CD14-positive monocyte (primary cell): ENCODE results near the gene NUBPL. TPM values are rescaled to one million over a fixed set of nuclear protein-coding genes. Genes with fewer than 3 reads are reported as not detected.
"Not testable (repeated sequence)": the region's sequence is repeated elsewhere in the genome, so short reads cannot be mapped to it uniquely, and the experiment has no call there.

Experiments used
- DNase-seq, 3 donors: peaks; one replicate each; pipeline ENCODE4 v3.0.0-alpha.2; 2011 to 2022
- H2AFZ ChIP-seq: 2 replicates; pipeline ENCODE4 v1.6.0; 2012; ENCODE audit warnings: mild to moderate bottlenecking, low read depth, low read length, inconsistent platforms; ENCODE audit not compliant: insufficient read depth, poor library complexity, severe bottlenecking
- H3K27ac ChIP-seq, 2 donors: 1 replicate in 1 of 2; 2 replicates in 1 of 2; pipeline ENCODE4 v1.5.1; 2012 to 2013; ENCODE audit warnings: low read length in 2 of 2, control low read depth in 1 of 2, inconsistent platforms in 1 of 2, low read depth in 1 of 2, mild to moderate bottlenecking in 1 of 2
- H3K27me3 ChIP-seq, 2 donors: one replicate each; pipeline versions ENCODE4 v1.6.0 to v1.6.1; 2011 to 2013; ENCODE audit warnings: low read length in 2 of 2; ENCODE audit not compliant: control insufficient read depth in 2 of 2, insufficient read depth in 2 of 2
- H3K36me3 ChIP-seq, 2 donors: replicated peaks in 1 of 2; 1 replicate in 1 of 2; 2 replicates in 1 of 2; pipeline versions ENCODE4 v1.5.1 to v1.6.1; 2012 to 2013; ENCODE audit warnings: low read length in 2 of 2, control low read depth in 1 of 2, inconsistent platforms in 1 of 2, mild to moderate bottlenecking in 1 of 2; ENCODE audit not compliant: insufficient read depth in 2 of 2, control insufficient read depth in 1 of 2
- H3K4me1 ChIP-seq, 2 donors: 1 replicate in 1 of 2; 2 replicates in 1 of 2; pipeline versions ENCODE4 v1.5.1 to v1.6.1; 2012 to 2013; ENCODE audit warnings: low read length in 2 of 2, control low read depth in 1 of 2, inconsistent platforms in 1 of 2, mild to moderate bottlenecking in 1 of 2, moderate library complexity in 1 of 2; ENCODE audit not compliant: insufficient read depth in 2 of 2, control insufficient read depth in 1 of 2
- H3K4me2 ChIP-seq: replicated peaks from 2 replicates; pipeline ENCODE3; 2012; ENCODE audit warnings: low read length, moderate library complexity, mild to moderate bottlenecking; ENCODE audit not compliant: poor library complexity, severe bottlenecking; ENCODE audit errors: extremely low read depth
- H3K4me3 ChIP-seq, 3 experiments: fragments of 200-600 bp in 1 of 3; sonication (generic) in 1 of 3; replicated peaks in 1 of 3; 1 replicate in 2 of 3; 2 replicates in 1 of 3; pipeline ENCODE4 v1.5.1; 2011 to 2013; ENCODE audit warnings: low read length in 3 of 3, mild to moderate bottlenecking in 3 of 3, control low read depth in 2 of 3, low read depth in 2 of 3, inconsistent platforms in 1 of 3, moderate library complexity in 1 of 3
- H3K79me2 ChIP-seq: 2 replicates; pipeline ENCODE4 v1.6.0; 2012; ENCODE audit warnings: mild to moderate bottlenecking, control low read depth, inconsistent platforms, low read length, moderate library complexity; ENCODE audit not compliant: insufficient read depth
- H3K9ac ChIP-seq: 2 replicates; pipeline ENCODE4 v1.6.0; 2017; ENCODE audit warnings: low read length, mild to moderate bottlenecking; ENCODE audit not compliant: insufficient read depth, poor library complexity, severe bottlenecking
- H3K9me3 ChIP-seq, 2 donors: replicated peaks in 1 of 2; 1 replicate in 1 of 2; 2 replicates in 1 of 2; pipeline versions ENCODE4 v1.5.1 to v1.6.1; 2012 to 2013; ENCODE audit warnings: low read length in 2 of 2, control low read depth in 1 of 2; ENCODE audit not compliant: control insufficient read depth in 1 of 2, insufficient read depth in 1 of 2
- H4K20me1 ChIP-seq: 2 replicates; pipeline ENCODE4 v1.6.0; 2012; ENCODE audit warnings: mild to moderate bottlenecking, low read length, control low read depth, moderate library complexity; ENCODE audit not compliant: insufficient read depth
- H3K27ac Mint-ChIP-seq, 7 donors: one replicate each; pipeline ENCODE4 v1.8.0; 2020; ENCODE audit warnings: mild to moderate bottlenecking in 7 of 7, mixed read lengths in 7 of 7, moderate library complexity in 6 of 7, inconsistent platforms in 2 of 7
- H3K27me3 Mint-ChIP-seq, 3 donors: one replicate each; pipeline ENCODE4 v1.8.0; 2021 to 2022; ENCODE audit warnings: low read depth in 3 of 3, mild to moderate bottlenecking in 3 of 3, mixed read lengths in 3 of 3, moderate library complexity in 3 of 3, inconsistent platforms in 1 of 3
- H3K36me3 Mint-ChIP-seq, 2 donors: one replicate each; pipeline ENCODE4 v1.8.0; 2020; ENCODE audit warnings: mixed read lengths in 2 of 2, inconsistent platforms in 1 of 2, mild to moderate bottlenecking in 1 of 2
- H3K4me1 Mint-ChIP-seq: one replicate; pipeline ENCODE4 v1.8.0; 2020; ENCODE audit warnings: mild to moderate bottlenecking, mixed read lengths
- H3K4me3 Mint-ChIP-seq, 2 donors: one replicate each; pipeline ENCODE4 v1.8.0; 2020; ENCODE audit warnings: mild to moderate bottlenecking in 2 of 2, mixed read lengths in 2 of 2, moderate library complexity in 1 of 2
- H3K9me3 Mint-ChIP-seq, 7 donors: one replicate each; pipeline ENCODE4 v1.8.0; 2020 to 2022; ENCODE audit warnings: mixed read lengths in 7 of 7, mild to moderate bottlenecking in 6 of 7, moderate library complexity in 6 of 7, inconsistent platforms in 2 of 7
- WGBS: methylation state at CpG from one replicate; pipeline ENCODE4 v1.1.5; 2013; ENCODE audit warnings: missing lambda C conversion rate; ENCODE audit not compliant: insufficient coverage; 5-methylcytosine and 5-hydroxymethylcytosine counted together
- intact Hi-C, 2 donors: fragments of 100-400 bp; cut with micrococcal nuclease; formaldehyde crosslinking; loops; one replicate each; pipeline versions ENCODE4 v1.15.0 to v1.15.1; 2023
- polyA plus RNA-seq, 3 donors: library from polyadenylated mRNA; depleted of rRNA in 1 of 3; unstranded in 2 of 3; stranded (reverse) in 1 of 3; fragments of 300-500 nt in 2 of 3; fragments of >200 nt in 1 of 3; fragmentation: Illumina TruSeq in 2 of 3; gene quantifications; 1 replicate in 2 of 3; 2 replicates in 1 of 3; pipeline ENCODE4 v1.2.3, GENCODE V29; 2012 to 2021
- TF ChIP-seq, protein P1 (sequence below): fragments of 200-600 bp; IDR thresholded peaks from one replicate; pipeline ENCODE4 v1.8.0; 2022; ENCODE audit warnings: antibody characterized with exemption, mild to moderate bottlenecking

NUBPL gene
- polyA plus RNA-seq, 3 donors, result 0.75 to 2.4 (median 2.3) TPM

DNA sequence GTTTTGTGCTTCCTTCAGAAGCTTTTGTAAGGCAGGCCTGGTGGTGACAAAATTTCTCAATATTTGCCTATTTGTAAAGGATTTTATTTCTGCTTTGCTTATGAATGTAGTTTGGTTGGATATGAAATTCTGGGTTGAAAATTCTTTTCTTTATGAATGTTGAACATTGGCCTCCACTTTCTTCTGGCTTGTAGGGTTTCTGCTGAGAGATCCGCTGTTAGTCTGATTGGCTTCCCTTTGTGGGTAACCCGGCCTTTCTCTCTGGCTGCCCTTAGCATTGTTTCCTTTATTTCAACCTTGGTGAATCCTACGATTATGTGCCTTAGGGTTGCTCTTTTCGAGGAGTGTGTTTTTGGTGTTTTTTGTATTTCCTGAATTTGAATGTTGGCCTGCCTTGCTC lies 58.2 kb downstream of the NUBPL start:
- H3K4me1 Mint-ChIP-seq, result no peaks in the 10 kb centered on the region
- no peaks in the 10 kb centered on the region for H3K27me3 ChIP-seq
- peaks cover 30 to 35% of the 10 kb centered on the region in 2 donors for H3K9me3 ChIP-seq
- H3K4me1 ChIP-seq, result no peaks in the 10 kb centered on the region
- no peak overlapping the region for H2AFZ ChIP-seq
- no peaks in the 10 kb centered on the region for H3K79me2 ChIP-seq
- H3K4me3 ChIP-seq, result no peak overlapping the region
- peaks cover 21 to 62% (median 49%) of the 10 kb centered on the region in 7 donors for H3K9me3 Mint-ChIP-seq
- no peaks in the 10 kb centered on the region for H3K27me3 Mint-ChIP-seq
- H3K36me3 ChIP-seq, result no peaks in the 10 kb centered on the region
- H4K20me1 ChIP-seq, result no peaks in the 10 kb centered on the region
- peaks cover 2 to 8% of the 10 kb centered on the region in 2 donors for H3K36me3 Mint-ChIP-seq
- DNase-seq, result no peak
- no peak overlapping the region for H3K27ac Mint-ChIP-seq
- H3K4me3 Mint-ChIP-seq, result no peak overlapping the region
- intact Hi-C loops, result no loop called here
- H3K9ac ChIP-seq, result no peak overlapping the region
- H3K27ac ChIP-seq, result no peak overlapping the region
- WGBS, result 93% methylated on average over 2 of the region's 4 CpGs
- H3K4me2 ChIP-seq, result no peak overlapping the region
- TF ChIP-seq, protein P1, sequence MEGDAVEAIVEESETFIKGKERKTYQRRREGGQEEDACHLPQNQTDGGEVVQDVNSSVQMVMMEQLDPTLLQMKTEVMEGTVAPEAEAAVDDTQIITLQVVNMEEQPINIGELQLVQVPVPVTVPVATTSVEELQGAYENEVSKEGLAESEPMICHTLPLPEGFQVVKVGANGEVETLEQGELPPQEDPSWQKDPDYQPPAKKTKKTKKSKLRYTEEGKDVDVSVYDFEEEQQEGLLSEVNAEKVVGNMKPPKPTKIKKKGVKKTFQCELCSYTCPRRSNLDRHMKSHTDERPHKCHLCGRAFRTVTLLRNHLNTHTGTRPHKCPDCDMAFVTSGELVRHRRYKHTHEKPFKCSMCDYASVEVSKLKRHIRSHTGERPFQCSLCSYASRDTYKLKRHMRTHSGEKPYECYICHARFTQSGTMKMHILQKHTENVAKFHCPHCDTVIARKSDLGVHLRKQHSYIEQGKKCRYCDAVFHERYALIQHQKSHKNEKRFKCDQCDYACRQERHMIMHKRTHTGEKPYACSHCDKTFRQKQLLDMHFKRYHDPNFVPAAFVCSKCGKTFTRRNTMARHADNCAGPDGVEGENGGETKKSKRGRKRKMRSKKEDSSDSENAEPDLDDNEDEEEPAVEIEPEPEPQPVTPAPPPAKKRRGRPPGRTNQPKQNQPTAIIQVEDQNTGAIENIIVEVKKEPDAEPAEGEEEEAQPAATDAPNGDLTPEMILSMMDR, result no peak

DNA sequence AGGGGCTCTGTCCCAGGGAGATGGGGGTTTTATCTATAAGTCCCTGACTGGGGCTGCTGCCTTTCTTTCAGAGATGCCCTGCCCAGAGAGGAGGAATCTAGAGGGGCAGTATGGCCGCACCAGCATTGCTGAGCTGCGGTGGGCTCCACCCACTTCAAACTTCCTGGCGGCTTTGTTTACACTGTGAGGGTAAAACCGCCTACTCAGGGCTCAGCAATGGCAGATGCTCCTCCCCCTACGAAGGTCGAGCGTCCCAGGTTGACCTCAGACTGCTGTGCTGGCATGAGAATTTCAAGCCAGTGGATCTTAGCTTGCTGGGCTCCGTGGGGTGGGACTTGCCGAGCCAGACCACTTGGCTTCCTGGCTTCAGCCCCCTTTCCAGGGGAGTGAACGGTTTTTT lies 59.7 kb downstream of the NUBPL start:
- WGBS, result 97% methylated on average over 9 of the region's 10 CpGs
- H3K27me3 ChIP-seq, H4K20me1 ChIP-seq: not testable (repeated sequence)

More for the DNA sequence above, 59.7 kb downstream of the NUBPL start:
- H3K4me1 ChIP-seq, H3K4me3 Mint-ChIP-seq, DNase-seq, H3K4me1 Mint-ChIP-seq, H3K27ac Mint-ChIP-seq, H3K79me2 ChIP-seq, intact Hi-C loops, H3K36me3 ChIP-seq, H3K9ac ChIP-seq, H3K4me2 ChIP-seq, H3K4me3 ChIP-seq, H3K27me3 Mint-ChIP-seq, H3K36me3 Mint-ChIP-seq, H2AFZ ChIP-seq, H3K27ac ChIP-seq: not testable (repeated sequence)
- peaks cover 19 to 57% (median 45%) of the 10 kb centered on the region in 7 donors for H3K9me3 Mint-ChIP-seq
- peaks cover 30 to 35% of the 10 kb centered on the region in 2 donors for H3K9me3 ChIP-seq
